Heart right ventricle (tissue), 16 donors: Measurements from ENCODE around the gene CNEP1R1. TPM values are rescaled to one million over a fixed set of nuclear protein-coding genes. Genes with fewer than 3 reads are reported as not detected.

Experiments used
- ATAC-seq, 8 donors: fragments of 200-7000 bp; cut with Tn5 transposase; one replicate each; pipeline ENCODE4 v1.9.1; 2020; ENCODE audit warnings: mild to moderate bottlenecking in 8 of 8, moderate library complexity in 8 of 8, moderate number of reproducible peaks in 1 of 8
- DNase-seq, 2 donors: peaks; one replicate each; pipeline ENCODE4 v3.0.0-alpha.2; 2020
- H3K27ac ChIP-seq, 10 donors: fragments of 200-600 bp; sonication (generic) in 2 of 10; one replicate each; pipeline versions ENCODE4 v1.5.0 to v1.8.0; 2020 to 2022; ENCODE audit warnings: mild to moderate bottlenecking in 3 of 10
- H3K27me3 ChIP-seq, 7 donors: fragments of 200-600 bp; one replicate each; pipeline ENCODE4 v1.8.0; 2021 to 2022; ENCODE audit warnings: mild to moderate bottlenecking in 2 of 7
- H3K36me3 ChIP-seq, 9 donors: fragments of 200-600 bp; sonication (generic) in 1 of 9; one replicate each; pipeline versions ENCODE4 v1.5.0 to v1.8.0; 2020 to 2022; ENCODE audit warnings: mild to moderate bottlenecking in 2 of 9
- H3K4me1 ChIP-seq, 9 donors: fragments of 200-600 bp; sonication (generic) in 1 of 9; one replicate each; pipeline versions ENCODE4 v1.5.0 to v1.8.0; 2020 to 2022; ENCODE audit warnings: mild to moderate bottlenecking in 4 of 9
- H3K4me3 ChIP-seq, 10 donors: fragments of 200-600 bp; sonication (generic) in 2 of 10; one replicate each; pipeline versions ENCODE4 v1.5.0 to v1.8.0; 2020 to 2022; ENCODE audit warnings: mild to moderate bottlenecking in 7 of 10, moderate library complexity in 2 of 10
- H3K9me3 ChIP-seq, 11 donors: fragments of 200-600 bp in 10 of 11; sonication (generic) in 2 of 11; one replicate each; pipeline versions ENCODE4 v1.5.0 to v1.8.0; 2013 to 2022; ENCODE audit warnings: mild to moderate bottlenecking in 2 of 11, control low read depth in 1 of 11, moderate library complexity in 1 of 11
- WGBS, 2 donors: extraction: QIAGEN DNeasy Blood & Tissue Kit; methylation state at CpG; one replicate each; pipeline ENCODE4 v1.1.7; 2013; ENCODE audit warnings: inconsistent platforms in 1 of 2; 5-methylcytosine and 5-hydroxymethylcytosine counted together
- intact Hi-C, 10 donors: fragments of 100-400 bp; cut with DNase I; formaldehyde crosslinking; loops; one replicate each; pipeline versions ENCODE4 v1.11.1 to v1.14.2; 2022
- polyA plus RNA-seq, 2 donors: library from polyadenylated mRNA; stranded (reverse); fragments of 200-250 nt; gene quantifications; one replicate each; pipeline ENCODE4 v1.2.3, GENCODE V29; 2013
- total RNA-seq, 10 donors: library from RNA; stranded (reverse); fragmentation: NEBNext Ultra II Directional in 3 of 10; extraction: Animal tissue kit (Norgen Biotek cat#: 25700) in 3 of 10; gene quantifications; one replicate each; pipeline versions ENCODE4 v1.2.1 to v1.2.4, GENCODE V29; 2021 to 2023
- TF ChIP-seq, protein P1 (sequence below), 9 donors: fragments of 200-600 bp; sonication (generic) in 2 of 9; IDR thresholded peaks; one replicate each; pipeline versions ENCODE4 v1.5.0 to v1.8.0; 2021 to 2022; ENCODE audit warnings: antibody characterized with exemption in 9 of 9, mild to moderate bottlenecking in 5 of 9, moderate library complexity in 1 of 9
- donor health status: Arrhythmogenic right ventricular cardiomyopathy.
- donor health status: ischemic (EF 13 %, LVEDD 7.1; RV severe dilation, severe dysfunction).
- donor health status: healthy with polysubstance abuse.
- donor health status: DM: no; HTN: yes; CAD: no.
- donor health status: DM: no; HTN: no; CAD: no.
- donor health status: ischemic (EF 25% LVEDD 6.9; RV normal size, moderate dysfunction).
- donor health status: ischemic (EF 25% LVEDD 5.7; RV mildly dilated, moderate dysfunction).
- donor health status: healthy.
- donor health status: DM: yes; HTN: yes; CAD: no.
- donor health status: Ischemic cardiomyopathy.
- donor health status: ischemic (EF 35%, LVEDD 5.7; RV mildly dilated, moderate dysfunction).
- donor health status: nonischemic (EF 11% LVEDD 7.7; RV severe dilation, severe dysfunction).
- donor health status: DM: yes; HTN: yes; CAD: no.
- donor health status: PGD.
- donor health status: ischemic (EF 29% LVEDD 5.4; RV normal size, mild dysfunction).
- donor health status: nonischemic (EF 23%, LVEDD 6.1; RV moderate dilation, normal function).

The CNEP1R1 gene
- total and polyA plus RNA-seq, 12 donors: 9.7 to 22.4 (median 17.6) TPM

DNA sequence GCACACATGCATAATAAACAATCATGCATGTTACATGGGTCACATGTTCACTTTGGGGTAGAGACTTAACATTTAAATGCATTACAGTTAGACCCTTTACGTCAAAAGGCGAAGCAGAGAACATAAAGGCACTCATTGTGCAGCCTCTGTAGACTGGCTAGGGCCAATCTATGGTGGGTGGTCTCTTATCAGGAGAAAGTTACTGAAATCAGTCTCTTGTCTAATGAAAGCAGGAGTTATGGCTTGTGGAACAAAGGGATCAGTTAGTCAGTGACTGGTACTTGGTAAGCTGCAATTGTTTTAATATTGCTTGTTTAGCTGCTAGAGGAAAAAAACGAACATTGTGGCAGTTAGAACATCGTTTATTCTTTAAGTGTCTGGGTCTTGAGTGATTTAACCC is 1.4 kb upstream of the CNEP1R1 start:
- peaks cover 0 to 30% (median 17%) of the 10 kb centered on the region in 9 donors for H3K4me1 ChIP-seq
- H3K27ac ChIP-seq: no peak overlapping the region
- ATAC-seq (no peak), DNase-seq (no peak)
- TF ChIP-seq, protein P1, sequence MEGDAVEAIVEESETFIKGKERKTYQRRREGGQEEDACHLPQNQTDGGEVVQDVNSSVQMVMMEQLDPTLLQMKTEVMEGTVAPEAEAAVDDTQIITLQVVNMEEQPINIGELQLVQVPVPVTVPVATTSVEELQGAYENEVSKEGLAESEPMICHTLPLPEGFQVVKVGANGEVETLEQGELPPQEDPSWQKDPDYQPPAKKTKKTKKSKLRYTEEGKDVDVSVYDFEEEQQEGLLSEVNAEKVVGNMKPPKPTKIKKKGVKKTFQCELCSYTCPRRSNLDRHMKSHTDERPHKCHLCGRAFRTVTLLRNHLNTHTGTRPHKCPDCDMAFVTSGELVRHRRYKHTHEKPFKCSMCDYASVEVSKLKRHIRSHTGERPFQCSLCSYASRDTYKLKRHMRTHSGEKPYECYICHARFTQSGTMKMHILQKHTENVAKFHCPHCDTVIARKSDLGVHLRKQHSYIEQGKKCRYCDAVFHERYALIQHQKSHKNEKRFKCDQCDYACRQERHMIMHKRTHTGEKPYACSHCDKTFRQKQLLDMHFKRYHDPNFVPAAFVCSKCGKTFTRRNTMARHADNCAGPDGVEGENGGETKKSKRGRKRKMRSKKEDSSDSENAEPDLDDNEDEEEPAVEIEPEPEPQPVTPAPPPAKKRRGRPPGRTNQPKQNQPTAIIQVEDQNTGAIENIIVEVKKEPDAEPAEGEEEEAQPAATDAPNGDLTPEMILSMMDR (IDR thresholded peaks at IDR 0.05): no peak
- peaks cover 0 to 14% (median 0%) of the 10 kb centered on the region in 9 donors for H3K36me3 ChIP-seq
- H3K4me3 ChIP-seq: no peak overlapping the region
- peaks cover 0 to 2% (median 0%) of the 10 kb centered on the region in 7 donors for H3K27me3 ChIP-seq
- intact Hi-C loops: loop anchor here in 8 of 10 donors (2.0 to 10.0 kb wide), 11 partner anchors 41 to 784 kb away; partner anchors contain the start of genes BRD7 (in 1 of the 8) and HEATR3 (in 1 of the 8)
- 41% methylated on average over 4 of the region's 4 CpGs for WGBS, 2 donors
- H3K9me3 ChIP-seq: no peaks in the 10 kb centered on the region

DNA sequence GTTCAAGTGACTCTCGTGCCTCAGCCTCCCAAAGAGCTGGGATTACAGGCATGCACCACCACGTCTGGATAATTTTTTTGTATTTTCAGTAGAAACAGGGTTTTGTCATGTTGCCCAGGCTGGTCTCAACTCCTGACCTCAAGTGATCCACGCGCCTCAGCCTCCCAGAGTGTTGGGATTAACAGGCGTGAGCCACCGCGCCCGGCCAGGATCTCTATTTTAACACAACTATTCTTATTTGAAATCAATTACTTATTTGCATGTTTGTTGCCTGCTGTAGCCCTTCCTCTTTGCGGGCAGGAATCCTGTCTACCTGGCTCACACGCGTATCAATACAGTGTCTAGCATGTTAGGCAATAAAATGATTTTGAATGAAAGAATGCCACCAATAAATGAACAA is 818 bp upstream of the CNEP1R1 start:
- intact Hi-C loops: loop anchor here in 8 of 10 donors (2.0 to 10.0 kb wide), 11 partner anchors 41 to 783 kb away; partner anchors contain the start of genes BRD7 (in 1 of the 8) and HEATR3 (in 1 of the 8)
- peak overlapping the region in 1 of 10 donors; percentile 95 for H3K27ac ChIP-seq
- ATAC-seq: no peak
- H3K4me3 ChIP-seq: no peak overlapping the region
- H3K27me3 ChIP-seq: no peaks in the 10 kb centered on the region
- H3K9me3 ChIP-seq: no peaks in the 10 kb centered on the region
- H3K4me1 ChIP-seq: peaks cover 0 to 31% (median 17%) of the 10 kb centered on the region in 9 donors
- WGBS, 2 donors: 88 to 89% methylated on average over 11 of the region's 11 CpGs
- TF ChIP-seq, protein P1 (IDR thresholded peaks at IDR 0.05): no peak
- DNase-seq: no peak
- peaks cover 0 to 20% (median 0%) of the 10 kb centered on the region in 9 donors for H3K36me3 ChIP-seq

DNA sequence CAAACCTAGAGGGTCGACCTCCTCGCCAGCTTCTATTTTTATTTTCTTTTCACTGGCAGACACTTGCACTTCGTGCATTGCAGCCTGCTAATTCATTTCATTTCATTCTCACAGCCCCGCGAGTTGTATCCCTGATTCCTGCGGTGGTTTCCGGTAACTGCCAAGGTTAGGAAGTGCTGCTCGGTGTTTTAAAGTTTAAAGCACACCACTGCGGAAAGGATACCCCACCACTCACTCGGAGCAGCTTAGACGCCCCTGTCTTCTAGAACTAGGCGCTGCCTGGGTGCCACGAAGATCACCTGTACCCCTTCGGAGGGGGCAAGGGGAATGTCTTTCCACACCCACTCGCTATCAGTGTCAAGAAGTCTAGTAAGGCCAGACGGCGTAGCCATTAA is 509 bp downstream of the CNEP1R1 start:
- Histone ChIP-seq H3K27me3 (no peaks in the 10 kb centered on the region), H3K4me1 (peaks cover 0 to 31% (median 17%) of the 10 kb centered on the region in 9 donors), H3K4me3 (peak overlapping the region; percentile 80 to 100 (median 96)), H3K27ac (peak overlapping the region; percentile 36 to 96 (median 90)), H3K36me3 (peaks cover 0 to 33% (median 0%) of the 10 kb centered on the region in 9 donors), H3K9me3 (no peaks in the 10 kb centered on the region)
- ATAC-seq: peak in 3 of 8 donors; percentile 0 to 27 (median 15)
- no peak for DNase-seq
- intact Hi-C loops: loop anchor here in 7 of 10 donors (2.0 to 10.0 kb wide), 13 partner anchors 39 to 779 kb away; partner anchors contain the start of genes HEATR3 (in 3 of the 7), BRD7 (in 2 of the 7) and TENT4B (in 1 of the 7)
- TF ChIP-seq, protein P1 (IDR thresholded peaks at IDR 0.05): no peak
- WGBS, 2 donors: 1% methylated on average over 17 of the region's 17 CpGs

DNA sequence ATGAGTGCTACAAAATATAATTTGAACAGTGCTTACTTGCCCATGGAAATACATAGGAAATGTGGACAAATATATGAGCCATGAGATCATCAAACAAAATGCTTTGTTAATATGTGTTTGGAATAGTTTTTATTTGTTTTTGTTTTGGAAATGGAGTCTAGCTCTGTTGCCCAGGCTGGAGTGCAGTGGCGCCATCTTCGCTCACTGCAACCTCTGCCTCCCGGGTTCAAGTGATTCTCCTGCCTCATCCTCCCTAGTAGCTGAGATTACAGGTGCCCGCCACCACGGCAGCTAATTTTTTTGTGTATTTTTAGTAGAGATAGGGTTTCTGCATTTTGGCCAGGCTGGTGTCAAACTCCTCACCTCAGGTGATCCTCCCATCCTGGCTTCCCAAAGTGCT is 2.8 kb downstream of the CNEP1R1 start:
- intact Hi-C loops: loop anchor here in 6 of 10 donors (2.0 to 10.0 kb wide), 11 partner anchors 39 to 777 kb away; partner anchors contain the start of genes BRD7 (in 2 of the 6), HEATR3 (in 2 of the 6) and TENT4B (in 1 of the 6)
- H3K9me3 ChIP-seq: no peaks in the 10 kb centered on the region
- no peak overlapping the region for H3K27ac ChIP-seq
- ATAC-seq: no peak
- no peak for DNase-seq
- no peak overlapping the region for H3K4me3 ChIP-seq
- H3K4me1 ChIP-seq: peaks cover 0 to 31% (median 17%) of the 10 kb centered on the region in 9 donors
- TF ChIP-seq, protein P1 (IDR thresholded peaks at IDR 0.05): no peak
- 98% methylated on average over 5 of the region's 5 CpGs for WGBS, 2 donors
- H3K36me3 ChIP-seq: peaks cover 0 to 56% (median 11%) of the 10 kb centered on the region in 9 donors
- H3K27me3 ChIP-seq: no peaks in the 10 kb centered on the region
